Vagina (tissue), 2 donors: ENCODE measurements around the gene KMT5C. TPM values are rescaled to one million over a fixed set of nuclear protein-coding genes. Genes with fewer than 3 reads are reported as not detected.
A peak's percentile ranks its signal among the peaks of the same experiment; 100 is the strongest.

Source experiments
- DNase-seq, 2 donors: peaks; one replicate each; pipeline ENCODE4 v3.0.0-alpha.2; 2017; ENCODE audit errors: extremely low spot score in 2 of 2
- H3K27ac ChIP-seq: fragments of 200-600 bp; sonication (generic); one replicate; pipeline ENCODE4 v1.5.1; 2019
- H3K27me3 ChIP-seq: fragments of 200-600 bp; sonication (generic); one replicate; pipeline ENCODE4 v1.5.1; 2019
- H3K36me3 ChIP-seq, 2 donors: fragments of 200-600 bp; sonication (generic); one replicate each; pipeline ENCODE4 v1.5.1; 2017 to 2019
- H3K4me1 ChIP-seq: fragments of 200-600 bp; sonication (generic); one replicate; pipeline ENCODE4 v1.5.1; 2019
- H3K4me3 ChIP-seq, 2 donors: fragments of 200-600 bp; sonication (generic); 1 replicate in 1 of 2; 2 replicates in 1 of 2; pipeline ENCODE4 v1.5.1; 2016 to 2019
- H3K9me3 ChIP-seq: fragments of 200-600 bp; sonication (generic); one replicate; pipeline ENCODE4 v1.5.1; 2019
- CTCF ChIP-seq, 3 experiments: fragments of 450-650 bp in 2 of 3; fragments of 200-600 bp in 1 of 3; sonication (generic) in 1 of 3; IDR thresholded peaks; one replicate each; pipeline ENCODE4 v1.5.1; 2017 to 2019; ENCODE audit warnings: antibody characterized with exemption in 3 of 3, mild to moderate bottlenecking in 2 of 3, moderate library complexity in 2 of 3
- POLR2A ChIP-seq, 2 donors: fragments of 450-650 bp; IDR thresholded peaks; one replicate each; pipeline ENCODE4 v1.6.1; 2017; ENCODE audit warnings: antibody characterized with exemption in 2 of 2, mild to moderate bottlenecking in 2 of 2, moderate library complexity in 2 of 2
- POLR2AphosphoS5 ChIP-seq, 2 donors: sonication (generic); formaldehyde crosslinking; IDR thresholded peaks; one replicate each; pipeline ENCODE4 v1.9.0; 2017; ENCODE audit warnings: antibody characterized with exemption in 2 of 2, mild to moderate bottlenecking in 2 of 2, low read depth in 1 of 2; ENCODE audit not compliant: insufficient read depth in 1 of 2
- intact Hi-C: fragments of 100-400 bp; cut with DNase I; formaldehyde crosslinking; loops from one replicate; pipeline ENCODE4 v1.15.1; 2023
- total RNA-seq: library from RNA; depleted of rRNA; stranded (reverse); fragments of >200 nt; gene quantifications from one replicate; pipeline ENCODE4 v1.2.3, GENCODE V29; 2016

KMT5C gene
- total RNA-seq, 1 donor from 2014 or later, result 19.2 TPM

- no peak overlapping the region for H3K27ac ChIP-seq
- peaks cover 23% of the 10 kb centered on the region for H3K4me1 ChIP-seq
- H3K9me3 ChIP-seq, result no peaks in the 10 kb centered on the region
- H3K27me3 ChIP-seq, result peaks cover 14% of the 10 kb centered on the region
- TF ChIP-seq POLR2A (IDR thresholded peaks at IDR 0.05) (no peak), CTCF (IDR thresholded peaks at IDR 0.05) (no peak), POLR2AphosphoS5 (IDR thresholded peaks at IDR 0.05; ENCODE audit: insufficient read depth in 1 of 2, low read depth in 1 of 2) (no peak)
- no peak for DNase-seq
- H3K36me3 ChIP-seq, result peaks cover 0 to 3% of the 10 kb centered on the region in 2 donors
- intact Hi-C loops, result no loop called here
- no peak overlapping the region for H3K4me3 ChIP-seq
Measured at GRCh38 chr19:55352040-55352439, 12.4 kb downstream of the KMT5C start.

- no peak overlapping the region for H3K27ac ChIP-seq
- no peaks in the 10 kb centered on the region for H3K9me3 ChIP-seq
- H3K4me3 ChIP-seq, result no peak overlapping the region
- H3K36me3 ChIP-seq, result no peaks in the 10 kb centered on the region
- no peak for DNase-seq
- H3K4me1 ChIP-seq, result peaks cover 23% of the 10 kb centered on the region
- peaks cover 14% of the 10 kb centered on the region for H3K27me3 ChIP-seq
- intact Hi-C loops, result no loop called here
- no peak for TF ChIP-seq POLR2AphosphoS5 (IDR thresholded peaks at IDR 0.05; ENCODE audit: insufficient read depth in 1 of 2, low read depth in 1 of 2)
- TF ChIP-seq CTCF (IDR thresholded peaks at IDR 0.05), result no peak
- no peak for TF ChIP-seq POLR2A (IDR thresholded peaks at IDR 0.05)
Measured at GRCh38 chr19:55352549-55353145, 13.0 kb downstream of the KMT5C start.

- peaks cover 23% of the 10 kb centered on the region for H3K4me1 ChIP-seq
- H3K27ac ChIP-seq, result no peak overlapping the region
- peak overlapping the region; percentile 22 to 34 for H3K4me3 ChIP-seq
- no peak for TF ChIP-seq CTCF (IDR thresholded peaks at IDR 0.05)
- no peak for TF ChIP-seq POLR2AphosphoS5 (IDR thresholded peaks at IDR 0.05; ENCODE audit: insufficient read depth in 1 of 2, low read depth in 1 of 2)
- DNase-seq, result no peak
- no peaks in the 10 kb centered on the region for H3K36me3 ChIP-seq
- intact Hi-C loops, result no loop called here
- H3K27me3 ChIP-seq, result peaks cover 14% of the 10 kb centered on the region
- no peaks in the 10 kb centered on the region for H3K9me3 ChIP-seq
Measured at GRCh38 chr19:55353356-55353802, 13.7 kb downstream of the KMT5C start.

GRCh38 chr19:55353803-55354697 is 14.4 kb downstream of the KMT5C start:
- intact Hi-C loops, result no loop called here
- peaks cover 23% of the 10 kb centered on the region for H3K4me1 ChIP-seq
- H3K9me3 ChIP-seq, result no peaks in the 10 kb centered on the region
- no peak overlapping the region for H3K27ac ChIP-seq
- no peak for DNase-seq
- TF ChIP-seq POLR2AphosphoS5 (IDR thresholded peaks at IDR 0.05; ENCODE audit: insufficient read depth in 1 of 2, low read depth in 1 of 2), result peak in 1 of 2 donors; percentile 18
- TF ChIP-seq POLR2A (IDR thresholded peaks at IDR 0.05), result no peak
- no peak for TF ChIP-seq CTCF (IDR thresholded peaks at IDR 0.05)
- H3K27me3 ChIP-seq, result peaks cover 14% of the 10 kb centered on the region
- H3K36me3 ChIP-seq, result no peaks in the 10 kb centered on the region
- H3K4me3 ChIP-seq, result peak overlapping the region; percentile 22 to 34
